ENCODE data around the gene TRIM52. TPM values are rescaled to one million over a fixed set of nuclear protein-coding genes. Genes with fewer than 3 reads are reported as not detected.
"Not testable (repeated sequence)": the region's sequence is repeated elsewhere in the genome, so short reads cannot be mapped to it uniquely, and the experiment has no call there.

TRIM52 gene
- total RNA-seq, 4 donors from 2014 or later = 2.0 to 11.1 (median 3.3) TPM

DNA sequence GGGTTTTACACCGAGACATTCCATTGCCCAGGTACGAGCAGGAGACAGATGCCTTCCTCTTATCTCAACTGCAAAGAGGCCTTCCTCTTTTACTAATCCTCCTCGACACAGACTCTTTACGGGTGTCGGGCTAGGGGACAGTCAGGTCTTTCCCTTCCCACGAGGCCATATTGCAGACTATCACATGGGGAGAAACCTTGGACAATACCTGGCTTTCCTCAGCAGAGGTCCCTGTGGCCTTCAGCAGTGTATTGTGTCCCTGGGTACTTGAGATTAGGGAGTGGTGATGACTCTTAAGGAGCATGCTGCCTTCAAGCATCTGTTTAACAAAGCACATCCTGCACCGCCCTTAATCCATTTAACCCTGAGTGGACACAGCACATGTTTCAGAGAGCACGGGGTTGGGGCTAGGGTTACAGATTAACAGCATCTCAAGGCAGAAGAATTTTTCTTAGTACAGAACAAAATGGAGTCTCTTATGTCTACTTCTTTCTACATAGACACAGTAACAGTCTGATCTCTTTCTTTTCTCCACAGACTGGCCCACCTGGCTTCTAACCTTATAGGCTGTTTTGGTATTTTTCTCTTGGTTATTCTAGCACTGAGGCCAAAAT, 6.5 kb upstream of the TRIM52 start:
- intact Hi-C loops (cut with DNase I) = loop anchor here (10.0 kb wide), 1 partner anchor 83 kb away; no protein-coding TSS in a partner anchor
- 63 to 66% methylated on average over 7 to 8 of the region's 8 CpGs for WGBS, 2 donors
- not testable (repeated sequence) for H3K9me3 ChIP-seq, H3K4me1 ChIP-seq, DNase-seq, H3K27ac ChIP-seq, H3K4me3 ChIP-seq, H3K27me3 ChIP-seq
- H3K36me3 ChIP-seq = peaks cover 0 to 14% (median 0%) of the 10 kb centered on the region in 3 donors
- TF ChIP-seq, protein P1, sequence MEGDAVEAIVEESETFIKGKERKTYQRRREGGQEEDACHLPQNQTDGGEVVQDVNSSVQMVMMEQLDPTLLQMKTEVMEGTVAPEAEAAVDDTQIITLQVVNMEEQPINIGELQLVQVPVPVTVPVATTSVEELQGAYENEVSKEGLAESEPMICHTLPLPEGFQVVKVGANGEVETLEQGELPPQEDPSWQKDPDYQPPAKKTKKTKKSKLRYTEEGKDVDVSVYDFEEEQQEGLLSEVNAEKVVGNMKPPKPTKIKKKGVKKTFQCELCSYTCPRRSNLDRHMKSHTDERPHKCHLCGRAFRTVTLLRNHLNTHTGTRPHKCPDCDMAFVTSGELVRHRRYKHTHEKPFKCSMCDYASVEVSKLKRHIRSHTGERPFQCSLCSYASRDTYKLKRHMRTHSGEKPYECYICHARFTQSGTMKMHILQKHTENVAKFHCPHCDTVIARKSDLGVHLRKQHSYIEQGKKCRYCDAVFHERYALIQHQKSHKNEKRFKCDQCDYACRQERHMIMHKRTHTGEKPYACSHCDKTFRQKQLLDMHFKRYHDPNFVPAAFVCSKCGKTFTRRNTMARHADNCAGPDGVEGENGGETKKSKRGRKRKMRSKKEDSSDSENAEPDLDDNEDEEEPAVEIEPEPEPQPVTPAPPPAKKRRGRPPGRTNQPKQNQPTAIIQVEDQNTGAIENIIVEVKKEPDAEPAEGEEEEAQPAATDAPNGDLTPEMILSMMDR (IDR thresholded peaks at IDR 0.05) = peak in 1 of 6 experiments; percentile 22

DNA sequence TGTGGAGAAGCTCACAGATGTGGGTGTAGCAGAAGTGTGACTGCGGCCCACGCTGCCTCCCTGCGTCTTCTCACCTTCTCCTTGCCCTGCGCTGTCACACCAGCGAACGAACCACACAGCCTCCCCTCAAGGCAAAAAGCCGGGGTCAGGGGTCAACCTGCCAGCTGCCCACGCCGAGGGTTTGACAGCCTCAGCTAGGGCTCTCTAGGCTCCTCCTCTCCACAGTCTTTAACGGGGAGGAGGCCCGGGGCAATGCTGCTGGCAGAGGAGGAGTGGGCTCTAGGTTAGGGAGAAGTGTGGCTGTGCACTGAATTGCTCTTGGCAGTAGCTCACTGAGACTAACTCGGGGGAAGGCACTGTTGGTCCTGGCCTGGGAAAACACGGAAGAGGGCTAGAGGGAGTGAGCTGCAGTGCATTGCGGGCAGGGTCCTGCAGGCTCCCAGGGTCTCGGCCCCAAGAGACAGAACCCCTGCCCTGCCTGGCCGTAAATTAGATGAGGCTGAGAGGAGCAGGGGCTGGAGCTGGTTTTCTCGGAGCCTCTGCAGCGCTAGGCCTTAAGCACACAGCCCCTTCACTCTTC, 4.2 kb upstream of the TRIM52 start:
- Histone ChIP-seq H3K36me3 (peaks cover 0 to 14% (median 0%) of the 10 kb centered on the region in 3 donors), H3K27ac (no peak overlapping the region), H3K4me1 (peaks cover 0 to 15% (median 5%) of the 10 kb centered on the region in 3 donors), H3K4me3 (no peak overlapping the region), H3K27me3 (no peaks in the 10 kb centered on the region), H3K9me3 (no peaks in the 10 kb centered on the region)
- 75 to 81% methylated on average over 4 to 18 of the region's 18 CpGs for WGBS, 2 donors
- no peak for DNase-seq
- intact Hi-C loops (cut with DNase I) = loop anchor here (10.0 kb wide), 1 partner anchor 80 kb away; no protein-coding TSS in a partner anchor
- TF ChIP-seq, protein P1 (IDR thresholded peaks at IDR 0.05) = no peak
- TF ChIP-seq POLR2A (IDR thresholded peaks at IDR 0.05) = no peak

DNA sequence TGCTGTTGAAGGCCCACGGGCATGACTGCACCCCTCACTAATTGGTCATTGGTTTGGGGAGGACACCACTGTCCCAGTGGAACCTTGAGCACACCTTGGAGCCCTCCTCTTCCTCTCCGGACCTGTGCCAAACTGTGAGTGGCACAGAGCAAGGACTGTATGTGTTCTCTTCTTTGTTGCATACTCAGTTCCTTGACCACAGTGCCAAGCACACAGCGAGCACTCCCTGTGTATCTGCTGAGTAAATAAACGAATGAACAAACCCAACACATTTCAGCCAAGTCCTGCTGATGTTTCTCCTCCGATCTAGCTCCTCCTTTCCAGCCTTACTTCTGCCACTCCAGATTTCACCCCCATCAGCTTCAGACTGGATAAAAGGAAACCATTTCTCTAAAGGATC, 2.7 kb upstream of the TRIM52 start:
- TF ChIP-seq, protein P1 (IDR thresholded peaks at IDR 0.05) = no peak
- no peak for TF ChIP-seq POLR2A (IDR thresholded peaks at IDR 0.05)
- Histone ChIP-seq H3K4me1 (peaks cover 14 to 30% (median 19%) of the 10 kb centered on the region in 3 donors), H3K27me3 (no peaks in the 10 kb centered on the region), H3K4me3 (no peak overlapping the region), H3K36me3 (peaks cover 0 to 14% (median 0%) of the 10 kb centered on the region in 3 donors), H3K27ac (no peak overlapping the region), H3K9me3 (no peaks in the 10 kb centered on the region)
- intact Hi-C loops (cut with DNase I) = loop anchor here (10.0 kb wide), 1 partner anchor 79 kb away; no protein-coding TSS in a partner anchor
- WGBS, 2 donors = 59 to 72% methylated on average over 4 to 5 of the region's 5 CpGs
- DNase-seq = no peak

DNA sequence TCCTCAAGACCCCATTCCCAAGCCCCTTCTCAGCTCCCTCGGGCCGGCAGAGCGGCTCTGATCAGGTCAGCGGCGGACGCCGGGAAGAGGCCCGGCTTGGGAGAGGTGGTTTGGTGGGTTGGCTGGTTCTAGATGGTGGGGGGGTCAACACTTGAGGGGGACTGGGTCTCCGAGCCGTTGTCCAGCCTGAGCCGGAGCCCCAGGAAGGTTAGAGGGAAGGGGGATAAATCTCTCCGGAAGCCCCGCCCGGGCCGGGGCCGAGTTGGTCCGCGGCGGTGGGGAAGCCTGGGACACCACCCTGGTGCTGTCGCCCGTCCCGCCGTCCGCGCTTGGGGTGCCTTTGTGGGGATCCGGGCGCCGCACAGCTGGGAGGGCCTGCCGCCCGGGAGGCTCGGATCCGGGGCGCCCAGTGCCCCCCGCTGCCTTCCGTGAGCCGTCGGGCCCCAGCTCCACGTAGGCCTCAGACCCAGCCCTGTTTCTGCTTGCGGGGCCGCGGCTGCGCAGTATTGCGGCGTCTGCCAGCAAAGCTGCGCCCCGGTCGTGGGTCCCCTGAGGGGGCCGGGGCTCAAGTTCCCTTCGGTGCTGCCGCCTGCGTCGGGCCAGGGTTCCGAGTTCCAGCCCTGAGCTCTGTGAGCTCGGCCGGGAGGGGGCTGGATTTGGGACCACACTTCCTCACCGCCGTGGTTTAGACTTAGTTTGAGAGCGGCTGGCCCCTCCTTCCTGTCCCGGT, 542 bp upstream of the TRIM52 start:
- no peak for DNase-seq
- intact Hi-C loops (cut with DNase I) = loop anchor here (10.0 kb wide), 1 partner anchor 77 kb away; no protein-coding TSS in a partner anchor
- peaks cover 14 to 52% (median 35%) of the 10 kb centered on the region in 3 donors for H3K4me1 ChIP-seq

More for the DNA sequence above, 542 bp upstream of the TRIM52 start:
- TF ChIP-seq POLR2A (IDR thresholded peaks at IDR 0.05) = peak in 2 of 4 donors; percentile 69 to 74
- TF ChIP-seq, protein P1 (IDR thresholded peaks at IDR 0.05) = no peak
- Histone ChIP-seq H3K4me3 (peak overlapping the region; percentile 81 to 97 (median 90)), H3K9me3 (no peaks in the 10 kb centered on the region), H3K27ac (peak overlapping the region; percentile 97 to 100 (median 99)), H3K27me3 (no peaks in the 10 kb centered on the region), H3K36me3 (peaks cover 0 to 27% (median 0%) of the 10 kb centered on the region in 3 donors)
- WGBS, 2 donors = 0 to 11% methylated on average over 3 to 10 of the region's 59 CpGs

All from esophagus squamous epithelium (tissue), 5 donors.